Kidney (tissue), 14 donors: ENCODE measurements around the gene HHAT. TPM values are rescaled to one million over a fixed set of nuclear protein-coding genes. Genes with fewer than 3 reads are reported as not detected.

Experiments used
- DNase-seq, 5 donors: peaks; one replicate each; pipeline ENCODE4 v3.0.0-alpha.2; 2013 to 2020
- FAIRE-seq: peaks from 2 replicates; lab custom pipeline; 2012; peaks lifted over from hg19 to GRCh38; lab: Jason Lieb, UNC
- H3K27ac ChIP-seq, 2 donors: one replicate each; pipeline ENCODE4 v1.7.0; 2013; ENCODE audit warnings: low read depth in 2 of 2, low read length in 2 of 2, inconsistent platforms in 1 of 2
- H3K27me3 ChIP-seq: one replicate; pipeline ENCODE4 v1.7.1; 2013; ENCODE audit warnings: low read length, inconsistent platforms; ENCODE audit not compliant: control insufficient read depth, insufficient read depth
- H3K36me3 ChIP-seq, 3 donors: one replicate each; pipeline versions ENCODE4 v1.7.0 to v1.7.1; 2013; ENCODE audit warnings: low read length in 3 of 3, control low read depth in 1 of 3, inconsistent platforms in 1 of 3; ENCODE audit not compliant: insufficient read depth in 3 of 3, control insufficient read depth in 2 of 3
- H3K4me1 ChIP-seq, 3 donors: one replicate each; pipeline versions ENCODE4 v1.7.0 to v1.7.1; 2013; ENCODE audit warnings: low read length in 3 of 3, inconsistent platforms in 1 of 3, low read depth in 1 of 3; ENCODE audit not compliant: control insufficient read depth in 2 of 3, insufficient read depth in 2 of 3
- H3K4me3 ChIP-seq, 3 donors: one replicate each; pipeline versions ENCODE4 v1.7.0 to v1.8.1; 2013; ENCODE audit warnings: low read length in 3 of 3, control low read depth in 1 of 3, inconsistent platforms in 1 of 3
- H3K9ac ChIP-seq, 3 donors: one replicate each; pipeline versions ENCODE4 v1.7.0 to v1.7.1; 2013; ENCODE audit warnings: low read length in 3 of 3, control low read depth in 1 of 3, inconsistent platforms in 1 of 3
- H3K9me3 ChIP-seq, 3 donors: one replicate each; pipeline versions ENCODE4 v1.7.0 to v1.7.1; 2013; ENCODE audit warnings: low read length in 3 of 3, control low read depth in 1 of 3, inconsistent platforms in 1 of 3; ENCODE audit not compliant: control insufficient read depth in 2 of 3, insufficient read depth in 1 of 3
- intact Hi-C: fragments of 100-400 bp; cut with DNase I; formaldehyde crosslinking; loops from one replicate; pipeline ENCODE4 v1.11.1; 2022
- polyA plus RNA-seq: library from polyadenylated mRNA; stranded (reverse); fragments of 350-450 nt; fragmentation: Illumina TruSeq; extraction: RNeasy Lipid Tissue Mini Kit (QIAGEN cat#74804); gene quantifications from one replicate; pipeline ENCODE4 v1.2.3, GENCODE V29; 2014; ENCODE audit warnings: low read depth, low replicate concordance; ENCODE audit not compliant: insufficient read depth
- total RNA-seq: library from RNA; stranded (reverse); fragmentation: NEBNext Ultra II Directional; extraction: Animal tissue kit (Norgen Biotek cat#: 25700); gene quantifications from one replicate; pipeline ENCODE4 v1.2.1, GENCODE V29; 2021
- TF ChIP-seq, protein P1 (sequence below): IDR thresholded peaks from 3 replicates; pipeline ENCODE4 v1.5.1; 2012; ENCODE audit warnings: mild to moderate bottlenecking, moderate library complexity, borderline replicate concordance; ENCODE audit not compliant: insufficient read depth; ENCODE audit errors: extremely low read depth
- donor health status: control.
- donor health status: control.
- donor health status: control.
- donor health status: control.
- donor health status: control.
- donor health status: DM: yes; HTN: yes; CAD: no.
- donor health status: Normal renal cell carcinoma (clear cell type).

Gene HHAT
- total and polyA plus RNA-seq, 2 donors from 2014 or later = 5.5 to 9.7 TPM

DNA sequence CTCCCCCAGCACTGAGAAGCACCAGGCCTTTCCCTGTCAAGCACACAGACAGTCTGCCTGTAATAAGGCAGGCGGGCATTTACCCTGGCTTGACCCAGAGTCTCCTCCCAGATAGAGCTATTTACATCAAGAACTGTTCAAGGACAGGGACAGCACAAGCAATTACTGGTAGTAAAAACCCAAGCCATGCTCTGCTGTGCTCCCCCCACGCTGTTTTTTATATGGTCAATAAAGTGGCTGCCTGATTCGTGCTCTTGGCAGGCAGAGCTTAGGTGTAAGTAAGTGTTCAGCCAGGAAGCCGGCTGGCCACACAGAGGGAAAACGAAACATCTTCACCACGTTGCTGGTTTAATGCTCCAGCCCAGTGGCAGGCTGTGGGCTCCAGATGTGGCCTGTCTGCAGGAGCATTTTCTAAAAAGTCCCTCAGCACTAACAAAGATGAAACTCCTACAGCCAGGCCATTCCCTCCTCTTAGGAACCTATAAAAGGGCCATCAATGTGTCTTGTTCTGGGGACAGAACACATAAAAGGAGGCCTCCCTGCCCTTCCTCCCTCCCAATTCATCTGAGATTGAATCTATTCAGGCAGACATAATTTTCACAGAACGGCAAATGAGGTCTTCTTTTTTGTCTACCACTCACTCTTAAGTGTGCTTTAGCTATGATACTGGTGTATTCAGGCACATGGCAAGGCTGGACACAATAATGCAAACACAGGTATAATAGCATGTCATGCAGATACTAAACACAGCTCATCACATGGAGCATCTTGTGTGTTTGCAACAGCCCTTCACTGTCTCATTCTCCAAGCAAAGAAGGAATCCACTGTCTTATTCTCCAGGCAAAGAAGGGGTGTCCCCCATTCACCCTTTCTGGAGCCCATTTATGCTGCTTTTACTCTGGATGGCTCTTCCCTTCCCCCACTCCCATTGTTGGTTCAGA lies 378.9 kb downstream of the HHAT start:
- no peaks in the 10 kb centered on the region for H3K9me3 ChIP-seq
- H3K9ac ChIP-seq = no peak overlapping the region
- intact Hi-C loops = no loop called here
- FAIRE-seq (no peak), DNase-seq (peak in 1 of 5 donors; percentile 19)
- no peaks in the 10 kb centered on the region for H3K27me3 ChIP-seq
- TF ChIP-seq, protein P1, sequence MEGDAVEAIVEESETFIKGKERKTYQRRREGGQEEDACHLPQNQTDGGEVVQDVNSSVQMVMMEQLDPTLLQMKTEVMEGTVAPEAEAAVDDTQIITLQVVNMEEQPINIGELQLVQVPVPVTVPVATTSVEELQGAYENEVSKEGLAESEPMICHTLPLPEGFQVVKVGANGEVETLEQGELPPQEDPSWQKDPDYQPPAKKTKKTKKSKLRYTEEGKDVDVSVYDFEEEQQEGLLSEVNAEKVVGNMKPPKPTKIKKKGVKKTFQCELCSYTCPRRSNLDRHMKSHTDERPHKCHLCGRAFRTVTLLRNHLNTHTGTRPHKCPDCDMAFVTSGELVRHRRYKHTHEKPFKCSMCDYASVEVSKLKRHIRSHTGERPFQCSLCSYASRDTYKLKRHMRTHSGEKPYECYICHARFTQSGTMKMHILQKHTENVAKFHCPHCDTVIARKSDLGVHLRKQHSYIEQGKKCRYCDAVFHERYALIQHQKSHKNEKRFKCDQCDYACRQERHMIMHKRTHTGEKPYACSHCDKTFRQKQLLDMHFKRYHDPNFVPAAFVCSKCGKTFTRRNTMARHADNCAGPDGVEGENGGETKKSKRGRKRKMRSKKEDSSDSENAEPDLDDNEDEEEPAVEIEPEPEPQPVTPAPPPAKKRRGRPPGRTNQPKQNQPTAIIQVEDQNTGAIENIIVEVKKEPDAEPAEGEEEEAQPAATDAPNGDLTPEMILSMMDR = no peak
- no peaks in the 10 kb centered on the region for H3K36me3 ChIP-seq
- no peak overlapping the region for H3K27ac ChIP-seq
- no peaks in the 10 kb centered on the region for H3K4me1 ChIP-seq
- no peak overlapping the region for H3K4me3 ChIP-seq

DNA sequence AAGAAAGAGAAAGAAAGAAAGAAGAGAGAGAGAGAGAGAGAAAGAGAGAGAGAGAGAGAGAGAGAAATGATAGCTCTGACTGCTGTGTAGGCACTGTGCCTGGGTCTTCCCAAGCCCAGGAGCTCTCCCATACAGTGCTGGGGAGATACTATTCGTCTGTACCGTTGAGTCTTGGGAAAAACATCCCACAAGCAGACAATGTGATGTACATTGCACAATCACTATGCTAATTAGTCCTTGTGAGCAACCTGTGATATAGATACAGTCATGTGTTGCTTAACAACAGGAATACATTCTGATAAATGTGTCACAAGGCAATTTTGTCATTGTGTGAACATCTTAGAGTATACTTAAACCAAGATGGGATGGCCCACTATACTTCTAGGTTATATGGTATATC lies 381.0 kb downstream of the HHAT start:
- no peak overlapping the region for H3K27ac ChIP-seq
- intact Hi-C loops = no loop called here
- TF ChIP-seq, protein P1 = no peak
- no peak overlapping the region for H3K4me3 ChIP-seq
- H3K9me3 ChIP-seq = no peaks in the 10 kb centered on the region
- H3K36me3 ChIP-seq = no peaks in the 10 kb centered on the region
- DNase-seq (no peak), FAIRE-seq (no peak)
- no peaks in the 10 kb centered on the region for H3K27me3 ChIP-seq
- no peak overlapping the region for H3K9ac ChIP-seq
- H3K4me1 ChIP-seq = no peaks in the 10 kb centered on the region

DNA sequence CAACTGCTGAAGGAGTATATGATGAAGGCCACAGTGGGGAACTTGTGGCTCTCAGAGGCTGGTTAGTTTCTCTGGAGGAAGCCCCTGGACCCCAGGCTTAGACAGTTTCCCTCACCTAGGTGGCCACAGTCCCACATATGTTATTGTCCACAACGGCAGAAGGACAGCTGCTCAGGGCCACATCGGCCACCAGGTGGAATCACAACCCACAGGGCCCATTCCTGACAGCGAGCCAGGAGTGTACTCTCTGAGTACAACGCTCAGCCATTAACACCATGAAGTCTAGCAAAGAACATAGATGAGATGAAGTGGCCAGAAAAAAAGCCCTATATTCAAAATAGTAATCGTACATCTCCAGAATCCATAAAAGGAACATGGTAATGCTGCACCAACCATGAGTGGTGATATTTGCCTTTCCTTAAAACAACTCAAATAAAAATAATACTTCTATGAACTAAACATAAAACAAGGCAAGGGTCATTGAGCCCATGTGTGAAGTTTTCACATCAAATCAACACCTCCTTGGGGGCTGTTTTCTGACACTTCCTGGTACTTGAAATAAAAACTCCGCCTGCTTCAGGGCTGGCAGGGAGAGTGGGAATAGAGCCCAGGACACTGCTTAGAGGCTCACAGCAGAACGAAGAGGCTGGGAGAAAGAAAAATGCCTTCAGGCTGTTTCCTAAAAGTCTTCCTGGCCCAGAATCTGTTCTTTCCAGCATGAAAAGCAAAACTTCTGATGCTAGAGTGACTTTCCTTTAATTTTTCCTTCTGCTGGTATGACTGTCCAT lies 383.3 kb downstream of the HHAT start:
- TF ChIP-seq, protein P1 = no peak
- H3K27me3 ChIP-seq = no peaks in the 10 kb centered on the region
- DNase-seq (no peak), FAIRE-seq (no peak)
- no peak overlapping the region for H3K9ac ChIP-seq
- H3K4me3 ChIP-seq = no peak overlapping the region
- no peak overlapping the region for H3K27ac ChIP-seq
- H3K9me3 ChIP-seq = no peaks in the 10 kb centered on the region
- H3K4me1 ChIP-seq = no peaks in the 10 kb centered on the region
- intact Hi-C loops = no loop called here
- no peaks in the 10 kb centered on the region for H3K36me3 ChIP-seq
